Loucy (cell line): ENCODE measurements around the gene ADGRG7.
A peak's percentile ranks its signal among the peaks of the same experiment; 100 is the strongest.

ENCODE experiments used
- CTCF ChIP-seq: fragments of 200-600 bp; sonication (generic); conservative IDR thresholded peaks from 2 replicates; pipeline ENCODE4 v1.5.1; 2014; ENCODE audit warnings: mild to moderate bottlenecking, antibody characterized with exemption, low read length
- EZH2phosphoT487 ChIP-seq: fragments of 200-600 bp; IDR thresholded peaks from 2 replicates; pipeline ENCODE4 v1.6.1; 2018; ENCODE audit warnings: antibody characterized with exemption, mild to moderate bottlenecking, moderate library complexity, borderline replicate concordance

GRCh38 chr3:100634493-100635272 is 25.3 kb downstream of the ADGRG7 start:
- peak; percentile 58 for TF ChIP-seq CTCF
- no peak for TF ChIP-seq EZH2phosphoT487
